Parathyroid adenoma (tissue), 2 donors: ENCODE measurements around the gene TMEM242.

Source experiments
- H2AFZ ChIP-seq: fragments of 300-600 bp; sonication (generic); one replicate; pipeline ENCODE4 v1.7.0; 2017; ENCODE audit warnings: antibody characterized with exemption, mild to moderate bottlenecking
- H3K27ac ChIP-seq: fragments of 300-600 bp; sonication (generic); one replicate; pipeline ENCODE4 v1.7.0; 2017
- H3K27me3 ChIP-seq: fragments of 300-600 bp; sonication (generic); one replicate; pipeline ENCODE4 v1.7.0; 2017; ENCODE audit warnings: low read length; ENCODE audit not compliant: control insufficient read depth, insufficient read depth
- H3K36me3 ChIP-seq: fragments of 300-600 bp; sonication (generic); one replicate; pipeline ENCODE4 v1.7.0; 2017; ENCODE audit warnings: low read length; ENCODE audit not compliant: control insufficient read depth, insufficient read depth
- H3K4me1 ChIP-seq: fragments of 300-600 bp; sonication (generic); one replicate; pipeline ENCODE4 v1.7.0; 2017; ENCODE audit warnings: control low read depth
- H3K4me2 ChIP-seq: fragments of 300-600 bp; sonication (generic); one replicate; pipeline ENCODE4 v1.7.0; 2017; ENCODE audit warnings: low read length
- H3K4me3 ChIP-seq: fragments of 300-600 bp; sonication (generic); one replicate; pipeline ENCODE4 v1.7.0; 2017; ENCODE audit warnings: low read depth, low read length
- H3K79me2 ChIP-seq: fragments of 300-600 bp; sonication (generic); one replicate; pipeline ENCODE4 v1.7.0; 2017; ENCODE audit warnings: control low read depth
- H3K9ac ChIP-seq: fragments of 300-600 bp; sonication (generic); one replicate; pipeline ENCODE4 v1.7.0; 2017; ENCODE audit warnings: mild to moderate bottlenecking
- H3K9me3 ChIP-seq: fragments of 300-600 bp; sonication (generic); one replicate; pipeline ENCODE4 v1.7.0; 2017; ENCODE audit warnings: low read length; ENCODE audit not compliant: control insufficient read depth
- TF ChIP-seq, protein P1 (sequence below): fragments of 300-600 bp; sonication (generic); IDR thresholded peaks from one replicate; pipeline ENCODE4 v1.7.0; 2017; ENCODE audit warnings: antibody characterized with exemption, mild to moderate bottlenecking
- donor health status: primary hyperparathyroidism.

The TMEM242 gene

GRCh38 chr6:157328108-157328692 lies 4.9 kb upstream of the TMEM242 start:
- Histone ChIP-seq H3K27me3 (no peaks in the 10 kb centered on the region), H2AFZ (no peak overlapping the region), H3K4me3 (no peak overlapping the region), H3K4me1 (no peaks in the 10 kb centered on the region), H3K79me2 (no peaks in the 10 kb centered on the region), H3K4me2 (no peak overlapping the region), H3K27ac (no peak overlapping the region), H3K9me3 (no peaks in the 10 kb centered on the region), H3K36me3 (no peaks in the 10 kb centered on the region), H3K9ac (no peak overlapping the region)
- TF ChIP-seq, protein P1, sequence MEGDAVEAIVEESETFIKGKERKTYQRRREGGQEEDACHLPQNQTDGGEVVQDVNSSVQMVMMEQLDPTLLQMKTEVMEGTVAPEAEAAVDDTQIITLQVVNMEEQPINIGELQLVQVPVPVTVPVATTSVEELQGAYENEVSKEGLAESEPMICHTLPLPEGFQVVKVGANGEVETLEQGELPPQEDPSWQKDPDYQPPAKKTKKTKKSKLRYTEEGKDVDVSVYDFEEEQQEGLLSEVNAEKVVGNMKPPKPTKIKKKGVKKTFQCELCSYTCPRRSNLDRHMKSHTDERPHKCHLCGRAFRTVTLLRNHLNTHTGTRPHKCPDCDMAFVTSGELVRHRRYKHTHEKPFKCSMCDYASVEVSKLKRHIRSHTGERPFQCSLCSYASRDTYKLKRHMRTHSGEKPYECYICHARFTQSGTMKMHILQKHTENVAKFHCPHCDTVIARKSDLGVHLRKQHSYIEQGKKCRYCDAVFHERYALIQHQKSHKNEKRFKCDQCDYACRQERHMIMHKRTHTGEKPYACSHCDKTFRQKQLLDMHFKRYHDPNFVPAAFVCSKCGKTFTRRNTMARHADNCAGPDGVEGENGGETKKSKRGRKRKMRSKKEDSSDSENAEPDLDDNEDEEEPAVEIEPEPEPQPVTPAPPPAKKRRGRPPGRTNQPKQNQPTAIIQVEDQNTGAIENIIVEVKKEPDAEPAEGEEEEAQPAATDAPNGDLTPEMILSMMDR = no peak

GRCh38 chr6:157326979-157327378 lies 3.7 kb upstream of the TMEM242 start:
- H3K9ac ChIP-seq = no peak overlapping the region
- no peaks in the 10 kb centered on the region for H3K4me1 ChIP-seq
- no peaks in the 10 kb centered on the region for H3K27me3 ChIP-seq
- H3K79me2 ChIP-seq = no peaks in the 10 kb centered on the region
- peak overlapping the region; percentile 30 for H2AFZ ChIP-seq
- TF ChIP-seq, protein P1 = no peak
- H3K9me3 ChIP-seq = no peaks in the 10 kb centered on the region
- no peak overlapping the region for H3K27ac ChIP-seq
- no peak overlapping the region for H3K4me3 ChIP-seq
- H3K36me3 ChIP-seq = no peaks in the 10 kb centered on the region
- H3K4me2 ChIP-seq = peak overlapping the region; percentile 47

DNA sequence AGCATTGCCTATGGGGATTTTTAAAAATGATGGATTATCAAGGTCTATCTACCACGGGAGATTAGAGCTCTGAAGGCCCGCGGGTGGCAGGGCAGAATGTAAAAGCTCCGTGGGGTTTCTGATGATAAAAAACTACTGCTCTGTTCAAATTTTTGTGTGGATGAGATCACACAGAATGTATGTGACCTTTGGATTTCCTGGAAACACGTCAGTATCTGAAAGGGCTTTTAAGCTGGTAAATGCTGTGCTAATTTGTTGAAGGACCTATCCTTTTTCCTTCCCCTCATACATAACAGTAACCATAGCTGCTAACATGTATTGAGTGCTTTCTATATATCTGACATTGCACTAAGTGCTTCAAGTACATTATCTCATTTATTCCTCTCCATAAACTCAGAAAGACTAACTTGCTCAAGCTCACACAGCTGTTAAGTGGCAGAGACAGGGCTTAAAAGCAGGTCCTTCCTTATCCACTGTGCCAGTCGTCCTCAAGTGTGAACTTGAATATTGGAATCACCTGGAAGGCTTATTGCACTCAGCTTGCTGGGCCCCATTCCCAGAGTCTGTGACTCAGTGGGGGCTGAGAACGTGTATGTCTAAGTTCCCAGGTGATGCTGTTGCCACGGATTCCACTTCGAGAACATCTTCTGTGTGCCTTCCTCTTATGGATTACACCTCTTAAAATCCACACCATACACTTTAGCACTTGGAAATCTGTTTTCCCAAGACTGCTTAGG lies 1.9 kb upstream of the TMEM242 start:
- H3K27ac ChIP-seq = no peak overlapping the region
- H3K36me3 ChIP-seq = no peaks in the 10 kb centered on the region
- no peaks in the 10 kb centered on the region for H3K4me1 ChIP-seq
- no peaks in the 10 kb centered on the region for H3K27me3 ChIP-seq
- H3K9me3 ChIP-seq = no peaks in the 10 kb centered on the region
- H3K4me2 ChIP-seq = no peak overlapping the region
- no peak overlapping the region for H2AFZ ChIP-seq
- no peak overlapping the region for H3K4me3 ChIP-seq
- TF ChIP-seq, protein P1 = no peak
- no peak overlapping the region for H3K9ac ChIP-seq
- no peaks in the 10 kb centered on the region for H3K79me2 ChIP-seq

- Histone ChIP-seq H3K4me3 (peak overlapping the region; percentile 98), H3K4me2 (peak overlapping the region; percentile 96), H3K79me2 (no peaks in the 10 kb centered on the region), H2AFZ (peak overlapping the region; percentile 93), H3K27ac (peak overlapping the region; percentile 92), H3K9ac (peak overlapping the region; percentile 38), H3K27me3 (no peaks in the 10 kb centered on the region), H3K4me1 (no peaks in the 10 kb centered on the region), H3K36me3 (no peaks in the 10 kb centered on the region), H3K9me3 (no peaks in the 10 kb centered on the region)
- TF ChIP-seq, protein P1 = no peak
Measured at GRCh38 chr6:157323966-157324300, 614 bp upstream of the TMEM242 start.
